Kidney epithelial cell (primary cell): Measurements from ENCODE around the gene C6orf58. TPM values are rescaled to one million over a fixed set of nuclear protein-coding genes. Genes with fewer than 3 reads are reported as not detected.

Experiments used
- DNase-seq: peaks from one replicate; pipeline ENCODE4 v3.0.0-alpha.2; 2010; ENCODE audit warnings: low read depth
- H3K27me3 ChIP-seq: 2 replicates; pipeline ENCODE4 v1.6.0; 2011; ENCODE audit warnings: low read length; ENCODE audit not compliant: control insufficient read depth, insufficient read depth
- H3K36me3 ChIP-seq: 2 replicates; pipeline ENCODE4 v1.5.1; 2011; ENCODE audit warnings: low read length; ENCODE audit not compliant: control insufficient read depth, insufficient read depth
- H3K4me3 ChIP-seq: 2 replicates; pipeline ENCODE4 v1.5.1; 2011; ENCODE audit warnings: low read depth, mild to moderate bottlenecking, control low read depth, low read length
- total RNA-seq: library from RNA; depleted of rRNA; stranded (reverse); fragments of >200 nt; gene quantifications from 2 replicates; pipeline ENCODE4 v1.2.3, GENCODE V29; 2015
- TF ChIP-seq, protein P1 (sequence below): IDR thresholded peaks from 2 replicates; pipeline ENCODE4 v1.5.1; 2011; ENCODE audit warnings: mild to moderate bottlenecking, moderate library complexity, low read length, control low read depth, inconsistent platforms; ENCODE audit not compliant: insufficient read depth, poor library complexity, severe bottlenecking

C6orf58 gene
- total RNA-seq, 1 donor from 2014 or later: not detected

DNA sequence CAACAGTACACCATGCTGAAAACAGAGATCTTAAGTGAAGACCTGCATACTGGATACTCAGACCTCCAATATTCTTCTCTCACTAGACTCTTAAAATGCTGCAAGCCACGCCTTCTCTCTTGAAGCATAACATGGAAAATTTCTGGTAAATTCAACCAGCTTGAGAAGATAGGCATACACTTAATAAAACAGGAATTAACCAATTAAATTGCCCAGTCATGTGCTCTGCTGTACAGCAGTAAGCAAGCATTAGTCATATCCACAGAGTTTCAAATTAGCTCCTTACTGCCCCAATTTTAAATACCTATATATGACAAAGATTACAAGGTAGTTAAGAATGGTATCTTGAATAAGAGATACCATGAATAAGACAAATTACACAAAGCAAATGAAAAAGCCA lies 53.8 kb downstream of the C6orf58 start:
- no peaks in the 10 kb centered on the region for H3K27me3 ChIP-seq
- no peak overlapping the region for H3K4me3 ChIP-seq
- TF ChIP-seq, protein P1, sequence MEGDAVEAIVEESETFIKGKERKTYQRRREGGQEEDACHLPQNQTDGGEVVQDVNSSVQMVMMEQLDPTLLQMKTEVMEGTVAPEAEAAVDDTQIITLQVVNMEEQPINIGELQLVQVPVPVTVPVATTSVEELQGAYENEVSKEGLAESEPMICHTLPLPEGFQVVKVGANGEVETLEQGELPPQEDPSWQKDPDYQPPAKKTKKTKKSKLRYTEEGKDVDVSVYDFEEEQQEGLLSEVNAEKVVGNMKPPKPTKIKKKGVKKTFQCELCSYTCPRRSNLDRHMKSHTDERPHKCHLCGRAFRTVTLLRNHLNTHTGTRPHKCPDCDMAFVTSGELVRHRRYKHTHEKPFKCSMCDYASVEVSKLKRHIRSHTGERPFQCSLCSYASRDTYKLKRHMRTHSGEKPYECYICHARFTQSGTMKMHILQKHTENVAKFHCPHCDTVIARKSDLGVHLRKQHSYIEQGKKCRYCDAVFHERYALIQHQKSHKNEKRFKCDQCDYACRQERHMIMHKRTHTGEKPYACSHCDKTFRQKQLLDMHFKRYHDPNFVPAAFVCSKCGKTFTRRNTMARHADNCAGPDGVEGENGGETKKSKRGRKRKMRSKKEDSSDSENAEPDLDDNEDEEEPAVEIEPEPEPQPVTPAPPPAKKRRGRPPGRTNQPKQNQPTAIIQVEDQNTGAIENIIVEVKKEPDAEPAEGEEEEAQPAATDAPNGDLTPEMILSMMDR: no peak
- DNase-seq: no peak
- H3K36me3 ChIP-seq: no peaks in the 10 kb centered on the region

DNA sequence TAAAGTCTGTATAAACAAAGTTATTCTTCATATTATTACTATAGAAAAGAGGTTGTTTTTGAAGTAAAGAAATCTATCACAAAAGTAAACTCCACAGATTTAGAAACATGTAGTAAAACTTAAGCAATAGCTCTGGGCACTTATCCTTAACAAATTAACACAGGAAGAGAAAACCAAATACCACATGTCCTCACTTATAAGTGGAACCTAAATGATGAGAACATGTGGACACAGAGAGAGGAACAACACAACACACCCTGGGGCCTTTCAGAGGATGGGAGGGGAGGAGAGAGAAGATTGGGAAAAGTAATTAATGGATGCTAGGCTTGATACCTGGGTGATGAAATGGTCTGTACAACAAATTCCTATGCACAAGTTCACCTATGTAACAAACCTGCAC lies 57.2 kb downstream of the C6orf58 start:
- no peaks in the 10 kb centered on the region for H3K36me3 ChIP-seq
- TF ChIP-seq, protein P1: no peak
- no peak overlapping the region for H3K4me3 ChIP-seq
- no peaks in the 10 kb centered on the region for H3K27me3 ChIP-seq
- DNase-seq: no peak

DNA sequence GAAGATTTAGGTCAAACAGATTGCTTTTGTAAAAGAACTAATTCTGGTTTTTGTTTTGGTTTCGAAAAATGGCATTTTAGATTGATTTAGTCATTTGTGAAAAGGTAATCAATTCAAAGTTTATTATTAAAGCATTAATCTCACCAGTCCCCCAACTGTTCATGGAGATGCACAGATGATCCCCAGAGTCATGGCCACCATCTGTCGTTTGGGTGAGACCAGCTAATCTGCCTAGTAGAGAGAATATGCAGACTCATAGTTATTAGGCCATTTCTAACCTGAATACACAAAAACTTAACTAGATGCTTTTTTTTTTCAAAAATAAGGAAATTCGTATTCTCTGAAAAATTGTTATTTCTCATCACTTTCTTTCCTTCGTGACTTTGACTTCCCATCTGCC lies 58.1 kb downstream of the C6orf58 start:
- TF ChIP-seq, protein P1: no peak
- Histone ChIP-seq H3K27me3 (no peaks in the 10 kb centered on the region), H3K4me3 (no peak overlapping the region), H3K36me3 (no peaks in the 10 kb centered on the region)
- DNase-seq: no peak

DNA sequence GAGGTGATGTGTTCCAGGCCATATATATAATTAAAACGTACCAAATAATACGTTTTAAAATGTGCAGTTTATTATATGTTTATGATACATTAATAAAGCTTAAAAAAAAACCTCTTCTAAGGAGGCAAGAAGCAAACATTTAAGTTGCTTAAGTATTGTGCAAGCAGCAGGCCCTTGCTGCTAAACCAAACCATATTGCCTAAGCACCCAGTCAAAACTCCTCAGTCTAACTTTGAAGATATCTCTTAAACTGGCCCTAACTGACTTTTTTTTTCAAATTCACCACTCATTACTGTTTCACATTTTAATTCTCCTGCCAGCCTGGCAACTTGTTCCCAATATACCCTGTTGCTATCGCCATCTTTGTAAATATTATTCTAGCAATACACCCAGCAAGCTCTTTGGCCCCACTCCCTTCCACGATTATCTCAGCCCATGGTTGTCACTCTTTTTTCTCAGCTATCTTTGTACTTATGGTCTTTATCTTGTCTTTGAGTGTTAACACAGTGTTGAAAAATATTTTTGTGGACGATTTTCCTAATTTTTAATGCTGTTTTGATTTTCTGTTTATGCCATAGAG lies 60.9 kb downstream of the C6orf58 start:
- Histone ChIP-seq H3K4me3 (no peak overlapping the region), H3K27me3 (no peaks in the 10 kb centered on the region), H3K36me3 (no peaks in the 10 kb centered on the region)
- TF ChIP-seq, protein P1: no peak
- DNase-seq: no peak

Other genes starting within 250 kb of the C6orf58 start
- gene ECHDC1, start 233.6 kb upstream of the C6orf58 start, total RNA-seq: 48.6 and 66.3 TPM in 2 replicates
- gene KIAA0408, start 117.8 kb upstream of the C6orf58 start, total RNA-seq: 3.6 and 13.5 TPM in 2 replicates